C4-2B (cell line): ENCODE results near the gene PRRC2A.

ENCODE experiments used
- CTCF ChIP-seq: fragments of 450-650 bp; conservative IDR thresholded peaks from 2 replicates; pipeline ENCODE4 v1.5.1; 2017; ENCODE audit warnings: mild to moderate bottlenecking
- ZFX ChIP-seq: fragments of 450-650 bp; IDR thresholded peaks from 2 replicates; pipeline ENCODE4 v1.6.1; 2017

- no peak for TF ChIP-seq CTCF
- TF ChIP-seq ZFX: no peak
Observed at GRCh38 chr6:31686483-31686882, 66.0 kb downstream of the PRRC2A start.
